Activated naive CD8-positive, alpha-beta T cell treated with anti-CD3 and anti-CD28 coated beads, Interleukin-2, amount 50 U/mL, for 24 hours (primary cell): ENCODE results near the gene ACTN1.
A peak's percentile ranks its signal among the peaks of the same experiment; 100 is the strongest.

Source experiments
- ATAC-seq: fragments of 150-1000 bp; cut with Tn5 transposase; one replicate; pipeline ENCODE4 v1.10.0; 2021
- DNase-seq: peaks from one replicate; pipeline ENCODE4 v3.0.0; 2021
- H3K27ac Mint-ChIP-seq: one replicate; pipeline ENCODE4 v1.8.0; 2021; ENCODE audit warnings: mild to moderate bottlenecking, mixed read lengths
- H3K27me3 Mint-ChIP-seq: one replicate; pipeline ENCODE4 v1.8.0; 2021; ENCODE audit warnings: mixed read lengths
- H3K36me3 Mint-ChIP-seq: one replicate; pipeline ENCODE4 v1.8.0; 2021; ENCODE audit warnings: low read depth, mixed read lengths
- H3K4me1 Mint-ChIP-seq: one replicate; pipeline ENCODE4 v1.8.0; 2021; ENCODE audit warnings: mixed read lengths
- H3K4me3 Mint-ChIP-seq: one replicate; pipeline ENCODE4 v1.8.0; 2021; ENCODE audit warnings: mild to moderate bottlenecking, moderate library complexity, mixed read lengths
- H3K9me3 Mint-ChIP-seq: one replicate; pipeline ENCODE4 v1.8.0; 2021; ENCODE audit warnings: mixed read lengths

Gene ACTN1

DNA sequence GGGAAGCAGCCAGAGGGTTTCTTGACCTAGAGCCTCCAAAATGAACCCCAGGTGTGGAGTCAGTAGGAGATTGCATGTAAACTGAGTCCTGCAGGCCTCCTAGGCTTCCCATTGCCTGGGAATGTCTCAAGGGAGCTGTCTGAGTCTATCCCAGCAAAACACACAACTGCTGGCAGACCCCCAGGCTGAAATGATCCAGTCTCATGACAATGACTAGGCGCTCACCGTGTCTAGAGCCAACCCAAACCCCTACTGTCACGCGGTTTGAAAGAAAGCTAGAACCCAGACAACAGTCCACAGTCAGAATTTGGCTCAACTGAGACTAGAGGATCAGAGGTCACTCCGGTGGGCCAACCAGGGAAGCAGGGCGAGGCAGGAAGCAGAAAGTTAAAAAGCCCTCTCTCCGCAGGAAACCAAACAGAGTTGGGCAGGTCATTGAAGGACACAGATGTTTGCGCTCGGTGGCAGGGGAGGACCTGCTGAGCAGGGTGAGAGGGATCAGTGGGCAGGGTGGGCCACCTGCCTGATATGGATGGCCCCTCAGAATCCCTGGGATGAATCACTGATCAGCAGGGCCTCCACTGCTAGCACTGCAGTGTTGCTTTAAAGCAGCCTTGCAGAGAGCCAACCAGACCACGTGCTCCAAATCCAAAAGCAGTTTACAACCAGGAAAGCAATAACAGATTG, 23.8 kb downstream of the ACTN1 start:
- H3K4me3 Mint-ChIP-seq: no peak overlapping the region
- peaks cover 17% of the 10 kb centered on the region for H3K36me3 Mint-ChIP-seq
- H3K27me3 Mint-ChIP-seq: no peaks in the 10 kb centered on the region
- ATAC-seq (no peak), DNase-seq (no peak)
- H3K4me1 Mint-ChIP-seq: peaks cover 93% of the 10 kb centered on the region
- H3K9me3 Mint-ChIP-seq: no peaks in the 10 kb centered on the region
- H3K27ac Mint-ChIP-seq: peak overlapping the region; percentile 78

DNA sequence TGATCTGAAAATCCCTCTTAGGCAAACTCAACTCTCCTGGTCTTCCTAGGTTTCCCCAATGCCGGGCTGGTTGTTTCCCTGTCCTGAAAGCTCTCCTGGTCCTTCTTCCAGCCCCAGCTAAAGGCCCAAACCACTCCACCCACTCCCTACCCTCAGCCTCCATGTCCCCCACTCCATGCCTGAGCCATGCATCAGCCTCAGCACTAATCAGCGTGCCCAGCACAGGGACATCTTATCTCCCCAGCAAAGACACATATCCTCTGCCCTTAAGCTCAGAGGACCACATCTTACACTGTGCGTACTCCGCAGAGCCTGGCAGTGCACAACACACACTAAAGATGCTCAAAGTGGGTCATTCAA, 25.9 kb downstream of the ACTN1 start:
- Mint-ChIP-seq H3K9me3 (no peaks in the 10 kb centered on the region), H3K4me3 (peak overlapping the region; percentile 57), H3K4me1 (peaks cover 94% of the 10 kb centered on the region), H3K27ac (peak overlapping the region; percentile 92), H3K27me3 (no peaks in the 10 kb centered on the region), H3K36me3 (peaks cover 14% of the 10 kb centered on the region)
- ATAC-seq: peak; percentile 26
- DNase-seq: no peak

DNA sequence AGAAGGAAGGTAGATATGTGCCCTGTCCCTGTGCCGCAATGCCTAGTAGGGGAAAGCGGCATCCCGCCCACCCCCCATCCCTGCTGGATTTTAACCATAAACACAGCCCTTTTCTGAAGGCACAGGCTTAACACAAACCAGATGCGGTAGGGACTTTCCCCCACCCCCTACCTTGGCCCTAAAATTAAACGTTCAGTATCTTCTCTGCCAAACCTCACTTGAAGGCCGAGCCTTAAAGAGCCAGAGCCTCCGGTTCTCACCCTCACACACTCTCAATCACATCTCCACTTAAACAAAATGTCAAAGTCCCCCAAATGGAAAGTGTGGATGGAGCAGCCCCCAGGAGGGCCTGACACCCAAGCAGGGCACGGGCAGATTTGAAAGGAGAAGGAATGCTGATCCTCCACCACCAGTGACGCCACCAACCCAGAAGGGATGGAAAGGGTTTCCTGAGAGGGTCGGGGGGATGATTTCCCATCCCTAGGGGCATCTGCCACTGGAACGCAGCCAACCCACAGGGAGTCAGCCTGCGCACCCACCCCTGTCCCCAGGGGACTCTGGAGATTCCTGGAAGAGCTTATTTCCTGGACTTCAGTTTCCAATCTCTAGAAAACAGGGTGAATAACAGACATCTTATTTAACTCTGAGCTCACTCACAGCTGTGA, 26.4 kb downstream of the ACTN1 start:
- peak overlapping the region; percentile 57 for H3K4me3 Mint-ChIP-seq
- DNase-seq: no peak

DNA sequence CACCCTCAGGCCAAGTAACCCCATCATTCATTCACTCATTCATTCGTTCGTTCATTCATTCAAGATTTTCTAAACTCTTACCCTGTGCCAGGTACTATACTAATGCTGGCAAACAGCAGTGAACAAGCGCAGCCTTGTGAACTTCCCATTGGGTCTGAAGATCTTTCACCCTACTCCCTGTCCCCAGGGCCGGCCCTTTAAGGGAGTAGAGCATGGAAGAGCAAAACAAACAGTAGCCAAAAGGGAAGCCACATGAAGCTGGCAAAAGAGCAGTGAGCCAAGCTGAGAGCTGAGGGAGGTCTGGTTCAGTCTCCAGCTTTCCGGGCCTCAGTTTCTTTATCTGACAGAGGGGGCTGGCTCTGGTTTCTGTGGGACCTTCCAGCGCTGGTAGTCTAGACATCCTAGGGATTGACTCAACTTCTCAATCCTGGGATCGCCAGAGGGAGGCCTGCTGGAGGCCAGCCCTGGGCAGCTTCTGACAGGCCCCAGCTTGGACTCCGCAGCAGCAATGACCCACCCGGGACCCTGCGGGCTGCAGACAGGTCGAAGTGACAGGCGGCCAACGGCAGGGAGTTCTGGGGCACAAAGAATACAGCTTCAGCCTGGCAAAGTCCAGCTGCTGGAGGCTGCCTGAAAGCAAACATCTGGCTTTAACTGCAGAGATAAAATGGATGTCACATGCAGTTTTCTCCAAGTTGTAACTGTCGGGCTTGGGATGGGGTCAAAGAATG, 27.1 kb downstream of the ACTN1 start:
- H3K36me3 Mint-ChIP-seq: peaks cover 7% of the 10 kb centered on the region
- no peak overlapping the region for H3K4me3 Mint-ChIP-seq
- ATAC-seq (no peak), DNase-seq (no peak)
- H3K27me3 Mint-ChIP-seq: no peaks in the 10 kb centered on the region
- H3K9me3 Mint-ChIP-seq: no peaks in the 10 kb centered on the region
- H3K4me1 Mint-ChIP-seq: peaks cover 94% of the 10 kb centered on the region
- H3K27ac Mint-ChIP-seq: peak overlapping the region; percentile 92

More for the DNA sequence above, 26.4 kb downstream of the ACTN1 start:
- Mint-ChIP-seq H3K4me1 (peaks cover 94% of the 10 kb centered on the region), H3K9me3 (no peaks in the 10 kb centered on the region), H3K36me3 (peaks cover 14% of the 10 kb centered on the region), H3K27me3 (no peaks in the 10 kb centered on the region), H3K27ac (peak overlapping the region; percentile 92)
- peak; percentile 48 for ATAC-seq

DNA sequence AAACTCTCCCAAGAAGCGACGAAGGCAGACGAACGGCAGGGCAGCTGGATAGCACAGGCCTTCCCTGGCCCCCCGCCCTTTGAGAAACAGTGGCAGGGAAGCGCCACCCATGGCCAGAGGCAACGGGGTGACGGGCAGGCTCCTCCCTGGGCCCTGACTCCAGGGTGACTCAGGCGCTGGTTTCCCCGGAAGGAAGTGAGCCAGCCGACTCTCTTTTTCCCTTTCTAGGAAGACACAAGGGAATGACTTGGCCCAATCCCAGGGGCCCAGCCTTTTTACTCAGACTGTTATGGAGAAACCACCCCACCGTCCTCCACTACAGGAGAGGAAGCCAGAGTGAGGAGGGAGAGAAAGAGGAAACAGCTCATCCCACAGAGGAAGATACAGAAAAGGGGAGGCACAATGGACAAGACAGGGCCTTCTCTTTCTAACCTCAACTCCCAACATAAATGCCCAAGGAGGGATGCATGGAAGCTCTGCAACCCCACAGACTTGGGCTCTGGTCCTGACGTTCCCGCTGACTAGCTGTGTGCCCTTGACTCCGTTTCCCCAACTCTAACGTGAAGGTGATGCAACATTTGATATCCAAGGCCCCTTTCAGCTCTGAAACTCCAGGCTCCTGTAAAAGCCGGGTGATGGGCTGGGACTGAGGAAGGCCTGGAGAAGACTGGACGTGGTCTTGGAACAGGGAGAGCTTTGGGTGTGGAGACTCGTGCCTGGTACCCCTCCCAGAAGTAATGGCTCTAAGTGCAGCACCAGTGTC, 27.9 kb downstream of the ACTN1 start:
- Mint-ChIP-seq H3K4me1 (peaks cover 94% of the 10 kb centered on the region), H3K27me3 (no peaks in the 10 kb centered on the region), H3K36me3 (peaks cover 3% of the 10 kb centered on the region), H3K4me3 (no peak overlapping the region), H3K27ac (peak overlapping the region; percentile 79), H3K9me3 (no peaks in the 10 kb centered on the region)
- DNase-seq (no peak), ATAC-seq (no peak)

DNA sequence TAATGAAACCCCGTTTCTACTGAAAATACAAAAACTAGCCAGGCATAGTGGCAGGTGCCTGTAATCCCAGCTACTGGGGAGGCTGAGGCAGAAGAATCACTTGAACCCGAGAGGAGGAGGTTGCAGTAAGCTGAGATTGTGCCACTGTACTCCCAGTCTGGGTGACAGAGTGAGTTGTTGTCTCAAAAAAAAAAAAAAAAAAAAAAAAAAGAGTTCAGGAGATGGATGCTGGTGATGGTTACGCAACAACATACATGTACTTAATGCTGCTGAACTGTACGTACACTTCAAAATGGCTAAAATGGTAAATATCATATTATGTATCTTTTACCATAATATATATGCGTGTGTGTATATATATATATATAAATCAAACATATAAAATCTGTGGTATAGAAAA, 29.0 kb downstream of the ACTN1 start:
- no peak for DNase-seq
- Mint-ChIP-seq H3K27ac (peak overlapping the region; percentile 87), H3K4me1 (peaks cover 94% of the 10 kb centered on the region), H3K27me3 (no peaks in the 10 kb centered on the region), H3K36me3 (peaks cover 3% of the 10 kb centered on the region), H3K4me3 (no peak overlapping the region), H3K9me3 (no peaks in the 10 kb centered on the region)
- ATAC-seq: no peak

DNA sequence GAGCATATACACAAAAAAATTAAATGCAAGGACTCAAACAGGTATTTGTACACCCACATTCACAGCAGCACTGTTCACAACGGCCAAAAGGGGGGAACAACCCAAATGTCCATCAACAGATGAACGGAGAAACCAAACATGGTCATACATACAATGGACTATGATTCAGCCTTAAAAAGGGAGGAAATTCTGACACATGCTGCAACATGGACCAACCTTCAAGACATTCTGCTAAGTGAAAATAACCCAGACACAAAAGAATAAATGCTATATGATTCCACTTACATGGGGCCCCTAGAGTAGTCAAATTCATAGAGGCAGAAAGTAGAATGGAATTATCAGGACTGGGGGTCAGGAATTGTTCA, 29.5 kb downstream of the ACTN1 start:
- Mint-ChIP-seq H3K27ac (peak overlapping the region; percentile 87), H3K27me3 (no peaks in the 10 kb centered on the region), H3K9me3 (no peaks in the 10 kb centered on the region), H3K36me3 (peaks cover 3% of the 10 kb centered on the region), H3K4me1 (peaks cover 93% of the 10 kb centered on the region), H3K4me3 (no peak overlapping the region)
- DNase-seq (no peak), ATAC-seq (peak; percentile 7)

DNA sequence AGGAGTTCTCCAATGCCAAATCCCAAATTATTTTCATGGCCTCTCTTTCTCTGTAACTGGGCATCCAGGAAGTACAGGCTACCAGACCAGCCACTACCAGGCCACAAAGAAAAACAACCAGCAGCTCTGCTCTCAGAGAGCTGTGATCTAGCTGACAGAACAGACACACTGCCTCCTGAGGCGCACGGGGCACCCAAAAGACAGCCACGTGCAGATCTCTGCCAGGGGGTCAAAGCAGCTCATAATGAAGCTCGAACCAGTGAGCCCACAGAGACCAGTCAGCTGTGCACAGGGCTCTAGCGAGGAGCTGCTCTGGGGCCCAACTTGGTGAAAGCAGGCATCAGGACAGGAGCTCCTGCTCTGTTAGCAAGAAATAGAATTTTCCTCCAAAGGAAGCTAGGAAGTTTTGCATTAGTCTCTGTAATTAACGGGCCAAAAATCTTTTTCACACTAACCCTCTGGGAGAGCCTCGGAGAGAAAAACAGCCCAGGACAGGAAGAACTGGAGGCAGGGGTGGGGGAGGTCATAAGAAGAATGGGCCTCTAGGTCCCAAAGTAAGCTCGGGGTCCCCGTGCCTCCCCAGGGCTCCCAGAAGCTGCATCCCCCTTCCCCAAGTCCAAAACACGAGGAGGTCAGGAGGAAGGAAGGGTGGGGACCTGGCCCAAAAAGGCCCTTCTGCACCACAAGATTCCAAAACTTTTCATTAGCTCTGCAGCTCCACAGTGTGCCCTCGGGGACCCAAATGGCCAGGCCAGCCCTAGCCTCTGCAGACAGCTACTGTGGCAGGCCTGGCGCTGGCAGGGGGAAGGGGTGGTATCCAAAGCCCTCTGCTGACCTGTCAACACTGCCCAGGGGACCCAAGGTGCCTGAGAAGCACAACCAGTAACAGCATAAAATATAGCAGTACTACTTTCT, 30.2 kb downstream of the ACTN1 start:
- Mint-ChIP-seq H3K4me3 (peak overlapping the region; percentile 21), H3K27ac (peak overlapping the region; percentile 87), H3K9me3 (no peaks in the 10 kb centered on the region), H3K27me3 (no peaks in the 10 kb centered on the region), H3K36me3 (peaks cover 3% of the 10 kb centered on the region), H3K4me1 (peaks cover 89% of the 10 kb centered on the region)
- DNase-seq (no peak), ATAC-seq (no peak)

DNA sequence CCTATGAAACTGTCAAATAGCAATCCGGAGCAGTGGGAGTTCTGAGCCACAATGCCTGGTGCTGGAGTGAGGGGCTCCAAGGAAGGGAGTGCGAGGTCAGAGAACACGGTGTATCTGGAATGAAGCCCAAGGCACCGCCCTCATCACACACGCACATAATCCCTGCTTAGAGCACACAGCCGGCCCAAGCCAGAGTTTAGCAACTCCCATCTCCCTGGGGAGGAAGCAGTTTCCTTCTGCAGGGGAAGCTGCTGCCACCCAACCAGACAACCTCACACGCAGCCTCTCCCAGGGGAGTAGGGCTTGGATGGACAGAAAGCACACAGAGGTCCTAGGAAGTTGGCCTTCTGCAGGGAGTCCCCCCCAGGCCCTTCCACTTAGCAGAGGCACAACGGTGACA, 31.3 kb downstream of the ACTN1 start:
- Mint-ChIP-seq H3K27me3 (no peaks in the 10 kb centered on the region), H3K4me3 (no peak overlapping the region), H3K9me3 (no peaks in the 10 kb centered on the region), H3K36me3 (peaks cover 3% of the 10 kb centered on the region), H3K27ac (peak overlapping the region; percentile 75), H3K4me1 (peaks cover 83% of the 10 kb centered on the region)
- ATAC-seq (no peak), DNase-seq (no peak)

DNA sequence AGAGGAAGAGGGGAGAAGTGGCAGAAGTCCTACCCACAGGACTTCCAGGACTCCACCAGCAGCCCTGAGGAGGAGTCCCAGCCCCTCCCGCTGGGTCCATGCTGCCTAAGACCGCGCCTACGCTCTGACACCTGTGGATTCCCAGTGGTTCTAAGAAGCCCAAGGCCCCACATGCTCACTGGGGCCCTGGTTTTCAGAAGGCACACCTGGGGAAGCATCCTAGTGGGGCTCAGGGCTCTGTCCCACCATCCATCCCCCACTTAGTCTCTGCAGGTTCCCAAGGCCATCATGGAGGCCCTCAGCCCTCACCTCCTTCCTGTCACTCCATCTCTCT, 32.6 kb downstream of the ACTN1 start:
- Mint-ChIP-seq H3K36me3 (no peaks in the 10 kb centered on the region), H3K27me3 (no peaks in the 10 kb centered on the region), H3K27ac (peak overlapping the region; percentile 75), H3K9me3 (no peaks in the 10 kb centered on the region), H3K4me3 (peak overlapping the region; percentile 40), H3K4me1 (peaks cover 78% of the 10 kb centered on the region)
- ATAC-seq (no peak), DNase-seq (no peak)

DNA sequence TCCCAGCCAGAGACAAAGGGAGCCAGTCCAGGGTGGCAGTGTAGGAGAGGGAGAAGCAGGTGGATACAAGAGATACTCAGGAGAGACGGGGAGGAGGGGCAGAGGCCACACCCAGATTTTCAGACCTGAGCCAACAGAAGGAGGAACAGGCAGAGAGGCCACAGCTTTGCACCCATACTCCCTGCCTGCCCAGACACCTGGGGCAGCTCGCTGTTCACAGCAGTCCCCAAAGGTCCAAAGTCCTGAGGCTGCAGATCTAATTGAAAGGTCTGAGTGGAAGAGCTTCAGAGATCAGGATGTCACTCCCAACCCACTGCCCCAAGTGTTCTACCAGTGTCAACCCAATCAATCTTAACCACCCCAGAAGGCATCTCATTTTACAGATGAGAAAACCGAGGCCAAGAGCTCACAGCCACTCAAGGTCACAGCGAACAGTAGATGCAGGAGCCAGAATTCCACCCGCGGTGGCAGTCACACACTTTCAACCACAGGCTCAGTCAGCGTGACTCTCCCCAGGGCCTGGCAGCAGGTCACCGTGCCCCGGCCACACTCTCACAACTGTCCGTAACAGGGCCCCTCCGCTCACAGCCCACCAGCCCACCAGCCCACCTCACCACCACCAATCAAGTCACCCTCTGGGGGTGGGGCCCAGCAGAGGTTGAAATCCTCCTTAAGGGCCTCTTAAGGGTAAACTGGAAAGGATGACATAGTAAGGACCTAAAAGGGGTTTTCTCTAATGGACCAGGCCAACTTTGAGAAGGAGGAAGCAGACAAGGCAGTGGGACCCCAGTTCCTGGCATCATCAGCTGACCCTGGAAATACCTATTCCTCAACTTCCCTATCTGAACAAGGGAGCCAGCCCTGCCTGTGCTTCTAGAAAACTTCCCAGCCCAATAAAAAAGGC, 33.3 kb downstream of the ACTN1 start:
- peak; percentile 61 for DNase-seq
- Mint-ChIP-seq H3K4me3 (no peak overlapping the region), H3K27me3 (no peaks in the 10 kb centered on the region), H3K27ac (peak overlapping the region; percentile 75), H3K4me1 (peaks cover 73% of the 10 kb centered on the region), H3K9me3 (no peaks in the 10 kb centered on the region), H3K36me3 (no peaks in the 10 kb centered on the region)
- peak; percentile 75 for ATAC-seq

DNA sequence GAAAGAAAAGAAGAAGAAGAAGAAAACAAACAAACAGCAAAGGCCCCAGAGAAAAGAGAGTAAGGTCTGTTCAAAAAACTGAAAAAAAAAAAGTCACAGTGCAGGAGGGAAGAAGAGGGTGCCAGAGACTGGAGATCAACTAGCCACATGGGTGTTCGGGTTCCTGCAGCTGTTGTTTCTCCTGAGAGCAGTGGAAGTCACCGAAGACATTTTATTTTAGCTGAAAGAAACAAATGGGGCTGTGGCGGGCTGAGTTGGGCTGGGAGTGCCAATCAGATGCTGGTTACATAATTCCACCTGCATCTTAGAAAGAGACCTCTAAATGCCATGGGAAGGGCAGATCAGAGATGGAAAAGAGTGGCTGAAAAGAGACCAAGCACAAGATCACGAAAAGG, 33.9 kb downstream of the ACTN1 start:
- H3K36me3 Mint-ChIP-seq: no peaks in the 10 kb centered on the region
- no peak for DNase-seq
- peak overlapping the region; percentile 75 for H3K27ac Mint-ChIP-seq
- no peak overlapping the region for H3K4me3 Mint-ChIP-seq
- peaks cover 71% of the 10 kb centered on the region for H3K4me1 Mint-ChIP-seq
- H3K9me3 Mint-ChIP-seq: no peaks in the 10 kb centered on the region
- H3K27me3 Mint-ChIP-seq: no peaks in the 10 kb centered on the region
- ATAC-seq: no peak

DNA sequence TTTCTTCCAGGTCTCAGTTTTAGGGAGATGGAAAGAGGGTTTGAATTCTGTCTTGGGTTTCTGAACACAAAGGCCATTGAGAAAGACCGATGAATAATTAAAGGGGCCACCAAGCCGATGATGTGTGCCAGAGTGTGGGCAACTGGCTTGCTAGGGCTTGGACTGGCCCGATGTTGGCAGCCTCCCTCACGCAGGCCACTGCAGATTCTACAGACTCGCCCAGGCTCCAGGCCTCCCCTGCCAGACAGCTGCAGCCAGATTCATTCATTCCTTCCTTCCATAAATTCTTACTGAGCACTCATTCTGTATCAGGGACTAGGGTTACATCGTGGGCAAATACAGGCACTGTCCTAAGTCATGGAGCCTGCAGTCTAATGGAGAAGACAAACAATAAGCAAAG, 34.9 kb downstream of the ACTN1 start:
- peaks cover 69% of the 10 kb centered on the region for H3K4me1 Mint-ChIP-seq
- ATAC-seq: no peak
- H3K4me3 Mint-ChIP-seq: no peak overlapping the region
- H3K36me3 Mint-ChIP-seq: no peaks in the 10 kb centered on the region
- H3K27me3 Mint-ChIP-seq: no peaks in the 10 kb centered on the region
- peak overlapping the region; percentile 0 for H3K27ac Mint-ChIP-seq
- no peak for DNase-seq
- H3K9me3 Mint-ChIP-seq: no peaks in the 10 kb centered on the region
